GM21423 (cell line): ENCODE results near the gene GALNT2.

Source experiments
- ATAC-seq: cut with Tn5 transposase; IDR thresholded peaks from one replicate; pipeline ENCODE4 v1.9.1; 2021; ENCODE audit warnings: mild to moderate bottlenecking, moderate library complexity; ENCODE audit not compliant: unreplicated experiment

GALNT2 gene

GRCh38 chr1:230285351-230285750 lies 218.3 kb downstream of the GALNT2 start:
- no peak for ATAC-seq

DNA sequence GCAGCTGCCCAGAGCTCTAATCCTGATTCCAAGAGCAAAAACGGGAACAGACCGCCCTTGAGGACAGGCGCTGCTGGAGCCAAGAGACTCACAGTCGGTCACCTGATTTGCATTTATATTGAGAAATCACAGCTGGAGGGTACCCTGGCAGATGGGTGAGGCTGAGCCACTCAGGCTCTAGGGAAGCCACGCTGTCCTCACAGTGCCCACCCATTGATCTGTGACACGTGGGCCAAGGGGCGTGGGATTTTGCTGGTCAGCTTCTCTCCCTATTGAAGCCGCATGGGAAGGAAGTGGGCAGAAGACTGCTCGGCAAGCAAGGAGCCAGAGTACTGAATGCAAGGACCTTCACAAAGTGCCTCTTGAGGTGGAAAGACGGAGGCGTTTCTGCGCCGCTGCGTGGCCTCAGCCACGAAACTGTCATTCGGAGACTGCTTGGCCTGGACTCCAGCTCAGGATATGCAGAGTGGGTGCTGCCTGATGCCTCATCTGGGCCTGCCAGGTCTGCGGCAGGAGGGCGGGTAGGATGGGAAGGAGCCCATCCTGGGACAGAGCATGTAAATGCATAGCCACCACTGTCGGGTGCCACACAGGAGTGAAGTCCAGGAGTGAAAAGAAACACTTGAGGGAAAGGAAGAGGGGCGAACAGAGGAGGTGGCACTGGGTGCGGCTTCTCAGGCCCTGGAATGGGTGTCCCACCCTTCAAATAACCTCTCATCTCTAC lies 219.3 kb downstream of the GALNT2 start:
- no peak for ATAC-seq

DNA sequence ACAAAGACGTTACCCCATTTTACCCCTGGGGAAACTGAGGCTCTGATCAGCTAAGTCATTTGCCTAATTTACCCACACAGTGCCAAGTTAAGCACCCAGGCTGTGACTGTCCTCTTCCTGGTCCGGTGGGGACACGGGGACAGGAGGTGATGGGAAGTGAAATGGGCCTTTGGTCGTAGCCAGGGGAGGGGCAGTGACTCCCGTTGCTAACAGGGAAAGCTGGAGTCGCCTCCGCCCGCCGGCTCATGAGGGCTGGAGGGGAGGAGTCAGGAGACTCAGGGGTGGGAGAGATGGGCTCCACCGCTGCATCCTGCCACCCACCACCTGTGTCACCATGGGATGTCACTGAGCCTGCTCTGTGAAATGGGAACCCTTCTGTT lies 219.8 kb downstream of the GALNT2 start:
- ATAC-seq, result no peak

DNA sequence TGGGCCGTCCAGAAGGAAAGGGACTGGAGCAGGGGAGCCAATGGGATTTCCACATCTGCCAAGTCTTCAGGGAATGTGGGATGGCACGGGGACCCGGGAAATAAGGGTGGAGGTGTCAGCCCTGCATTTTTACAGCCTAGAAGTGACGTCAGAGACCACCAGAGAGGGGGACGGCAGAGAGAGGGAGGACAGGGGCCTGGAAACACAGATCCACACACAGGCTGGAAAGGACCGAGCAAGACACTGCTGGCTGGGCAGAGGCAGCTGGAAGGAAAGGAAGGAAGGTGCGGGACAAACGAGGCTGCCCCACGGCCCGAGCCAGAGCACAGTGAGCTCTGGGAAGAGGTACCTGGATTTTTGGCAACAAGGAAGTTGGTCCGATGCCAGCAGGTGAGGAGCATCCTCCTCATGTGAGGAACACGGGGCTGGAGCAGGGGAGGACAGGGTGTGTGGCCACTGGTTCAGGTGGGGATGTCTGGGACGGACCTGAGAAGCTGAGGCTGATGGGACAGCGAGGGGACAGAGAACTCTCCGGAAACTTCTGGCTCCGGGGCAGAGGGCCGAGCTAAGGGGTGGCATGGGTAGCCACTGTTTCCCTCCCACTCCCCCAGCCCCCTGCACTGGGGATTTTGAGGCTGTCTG lies 220.8 kb downstream of the GALNT2 start:
- ATAC-seq, result no peak

DNA sequence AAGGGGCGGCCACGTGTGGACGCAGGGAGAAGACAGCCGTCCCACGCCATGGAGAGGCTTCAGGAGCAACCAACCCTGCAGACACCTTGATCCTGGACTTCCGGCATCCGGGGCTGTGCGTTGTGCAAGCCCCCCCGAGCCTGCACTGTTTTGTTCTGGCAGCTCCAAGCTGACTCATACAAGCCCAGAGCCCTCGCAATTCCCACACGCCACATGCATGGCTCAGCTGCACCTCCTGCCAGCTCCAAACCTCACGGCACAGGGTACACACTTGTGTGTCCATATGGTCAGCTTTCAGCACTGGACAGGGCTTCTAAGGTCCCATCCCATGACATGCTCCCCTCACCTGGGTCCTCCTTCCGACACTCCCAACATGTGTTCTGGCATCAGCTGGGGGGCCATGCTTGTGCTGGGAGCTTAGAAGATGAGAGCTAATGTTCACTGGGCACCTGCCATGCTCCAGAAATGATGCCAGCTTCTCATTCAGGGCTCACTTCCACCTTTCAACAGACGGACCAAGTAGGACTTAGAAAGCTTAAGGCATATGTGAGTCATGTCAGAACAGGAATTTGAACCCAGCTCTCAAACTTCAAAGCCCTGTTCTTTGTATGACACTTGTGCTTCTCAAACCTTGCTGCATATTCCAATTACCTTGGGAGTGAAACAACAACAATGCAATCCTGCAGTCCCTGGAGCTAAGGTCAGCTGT lies 221.8 kb downstream of the GALNT2 start:
- ATAC-seq, result no peak

DNA sequence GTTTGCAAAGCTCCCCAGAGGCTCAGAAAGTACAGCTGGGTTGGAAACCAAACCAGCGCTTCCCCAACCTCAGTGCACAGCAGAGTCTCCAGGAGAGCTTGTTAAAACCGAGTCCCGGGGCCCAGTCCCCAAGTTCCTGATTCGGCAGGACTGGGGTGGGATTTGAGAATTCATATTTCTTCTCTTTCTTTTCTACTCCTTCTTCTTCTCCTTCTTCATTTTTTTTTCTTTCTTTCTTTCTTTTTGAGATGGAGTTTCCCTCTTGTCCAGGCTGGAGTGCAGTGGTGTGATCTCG lies 222.3 kb downstream of the GALNT2 start:
- no peak for ATAC-seq

- no peak for ATAC-seq
Measured at GRCh38 chr1:230291731-230292620, 224.9 kb downstream of the GALNT2 start.

- no peak for ATAC-seq
Measured at GRCh38 chr1:230292689-230293389, 225.8 kb downstream of the GALNT2 start.

GRCh38 chr1:230293390-230293700 lies 226.3 kb downstream of the GALNT2 start:
- ATAC-seq, result no peak

DNA sequence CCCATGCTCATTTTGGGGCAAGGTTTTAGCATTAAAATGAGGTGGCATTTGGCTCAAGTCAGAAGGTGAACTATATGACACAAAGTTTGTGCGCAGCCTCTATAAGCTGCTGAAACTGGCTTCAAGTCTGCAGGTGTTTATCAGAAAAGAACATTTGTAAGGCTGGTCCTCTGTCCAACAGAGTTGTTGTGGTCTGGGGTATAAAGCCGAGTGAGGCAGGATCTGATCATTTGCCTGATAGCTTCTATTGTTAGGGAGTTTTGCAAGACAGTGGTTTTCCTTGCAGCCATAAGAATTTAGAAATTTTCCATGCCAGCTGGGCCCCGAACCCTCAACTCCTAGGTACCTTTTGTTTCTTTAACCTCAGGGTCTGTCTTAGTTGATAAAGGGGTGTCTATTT lies 228.3 kb downstream of the GALNT2 start:
- ATAC-seq, result no peak

- no peak for ATAC-seq
Measured at GRCh38 chr1:230299191-230300006, 232.4 kb downstream of the GALNT2 start.

GRCh38 chr1:230300322-230301301 lies 233.6 kb downstream of the GALNT2 start:
- no peak for ATAC-seq

DNA sequence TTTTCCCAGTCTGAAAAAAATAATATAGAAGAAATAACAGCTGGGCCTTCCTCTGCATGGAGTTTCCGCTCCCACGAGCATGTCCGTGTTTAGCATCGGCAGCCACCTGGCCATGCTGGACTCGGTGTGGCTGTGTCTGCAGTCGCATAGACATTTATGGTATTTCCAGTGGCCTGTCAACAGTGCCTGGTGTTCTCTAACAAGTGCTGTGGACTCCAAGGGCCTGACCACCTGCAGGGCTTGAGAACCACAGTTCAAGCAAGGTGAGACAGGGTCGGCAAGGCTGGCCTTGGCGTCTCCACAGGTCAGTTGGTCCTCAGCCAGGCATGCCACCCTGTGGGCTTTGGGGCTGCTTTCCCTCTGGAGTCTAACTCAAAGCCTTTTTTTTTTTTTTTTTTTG lies 234.3 kb downstream of the GALNT2 start:
- ATAC-seq, result no peak

GRCh38 chr1:230301822-230302221 lies 234.8 kb downstream of the GALNT2 start:
- ATAC-seq, result no peak

GRCh38 chr1:230303069-230303468 lies 236.0 kb downstream of the GALNT2 start:
- ATAC-seq, result no peak

DNA sequence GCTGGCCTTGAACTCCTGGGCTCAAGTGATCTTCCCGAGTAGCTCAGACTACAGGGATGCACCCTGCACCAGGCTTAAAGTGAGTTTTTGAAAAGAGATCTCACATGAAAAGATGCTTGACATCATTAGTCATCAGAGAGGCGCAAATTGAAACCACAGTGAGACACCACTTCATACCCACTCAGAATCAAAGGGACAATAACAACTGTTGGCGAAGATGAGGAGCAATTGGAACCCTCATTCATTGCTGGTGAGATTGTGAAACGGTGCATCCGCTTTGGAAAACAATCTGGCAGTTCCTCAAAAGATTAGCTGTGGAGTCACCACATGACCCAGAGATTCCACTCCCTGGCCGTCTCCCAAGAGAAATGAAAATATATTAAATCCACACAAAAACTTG lies 236.8 kb downstream of the GALNT2 start:
- ATAC-seq, result no peak

DNA sequence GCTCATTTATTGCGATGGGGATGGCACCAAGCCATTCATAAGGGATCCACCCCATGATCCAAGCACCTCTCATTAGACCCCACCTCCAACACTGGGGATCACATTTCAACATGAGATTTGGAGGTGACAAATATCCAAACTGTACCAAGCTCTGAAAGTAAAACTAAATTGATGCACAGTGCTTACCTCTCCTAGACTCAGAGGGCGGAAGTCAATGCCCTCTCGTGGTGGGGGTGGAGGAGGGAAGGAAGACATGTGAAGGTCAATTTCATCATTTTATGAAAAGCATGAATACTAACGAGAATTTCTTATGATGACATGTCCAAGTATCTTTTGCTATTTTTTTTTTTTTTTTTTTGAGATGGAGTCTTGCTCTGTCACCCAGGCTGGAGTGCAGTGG lies 239.1 kb downstream of the GALNT2 start:
- peak; percentile 61 for ATAC-seq

DNA sequence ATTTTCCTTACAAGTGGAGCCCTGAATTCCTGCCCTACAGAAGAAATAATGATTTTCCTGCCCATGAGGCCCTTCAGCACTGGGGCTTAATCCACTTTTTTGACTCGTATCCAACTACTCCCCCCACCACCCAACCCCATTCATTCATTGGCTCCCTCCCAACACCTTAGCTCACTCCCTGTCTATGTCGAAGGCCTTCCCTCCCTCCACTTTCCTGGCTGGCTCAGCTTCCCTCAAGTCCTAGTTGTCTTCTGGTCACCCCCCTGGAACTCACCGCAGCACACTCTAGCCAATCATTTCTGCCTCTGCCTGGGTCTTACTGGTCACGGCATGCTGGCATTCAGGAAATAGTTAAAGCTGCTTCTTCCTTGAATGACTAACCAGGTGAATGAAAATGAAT lies 240.2 kb downstream of the GALNT2 start:
- ATAC-seq, result no peak

DNA sequence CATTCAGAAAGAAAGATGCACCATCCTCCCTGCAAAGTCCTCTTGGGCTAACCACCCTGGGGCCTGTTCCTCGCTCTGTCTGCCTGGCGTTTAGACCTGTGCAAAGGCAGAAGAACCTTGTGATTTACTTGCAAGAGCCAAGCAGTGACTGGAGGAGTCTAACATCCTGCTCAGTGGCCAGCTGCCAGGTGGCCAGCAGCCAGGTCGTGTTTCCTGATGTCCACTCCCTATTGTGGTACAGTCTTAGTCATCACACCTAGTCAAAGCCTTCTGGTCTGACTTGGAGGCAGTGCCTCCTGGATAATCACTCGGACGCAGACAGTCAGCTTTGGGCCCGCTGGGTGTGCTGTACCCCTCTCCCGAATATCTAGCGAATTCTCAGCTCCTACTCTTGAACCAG lies 241.0 kb downstream of the GALNT2 start:
- ATAC-seq, result no peak
